G401 (cell line): ENCODE data around the gene HYAL1. TPM values are rescaled to one million over a fixed set of nuclear protein-coding genes. Genes with fewer than 3 reads are reported as not detected.
"Not testable (repeated sequence)": the region's sequence is repeated elsewhere in the genome, so short reads cannot be mapped to it uniquely, and the experiment has no call there.

Experiments used
- DNase-seq: peaks from one replicate; pipeline ENCODE4 v3.0.0-alpha.2; 2015; ENCODE audit warnings: low spot score
- in situ Hi-C: cut with HindIII; loops from 2 replicates; pipeline ENCODE4 v1.10.0; 2016; ENCODE audit warnings: low sequenced_read_pairs, mixed read lengths
- total RNA-seq: library from RNA; depleted of rRNA; stranded (reverse); fragments of >200 nt; shearing (Covaris generic); gene quantifications from 2 replicates; pipeline ENCODE4 v1.2.3, GENCODE V29; 2014

Gene HYAL1
- total RNA-seq, 1 experiment from 2014 or later: 18.4 TPM

DNA sequence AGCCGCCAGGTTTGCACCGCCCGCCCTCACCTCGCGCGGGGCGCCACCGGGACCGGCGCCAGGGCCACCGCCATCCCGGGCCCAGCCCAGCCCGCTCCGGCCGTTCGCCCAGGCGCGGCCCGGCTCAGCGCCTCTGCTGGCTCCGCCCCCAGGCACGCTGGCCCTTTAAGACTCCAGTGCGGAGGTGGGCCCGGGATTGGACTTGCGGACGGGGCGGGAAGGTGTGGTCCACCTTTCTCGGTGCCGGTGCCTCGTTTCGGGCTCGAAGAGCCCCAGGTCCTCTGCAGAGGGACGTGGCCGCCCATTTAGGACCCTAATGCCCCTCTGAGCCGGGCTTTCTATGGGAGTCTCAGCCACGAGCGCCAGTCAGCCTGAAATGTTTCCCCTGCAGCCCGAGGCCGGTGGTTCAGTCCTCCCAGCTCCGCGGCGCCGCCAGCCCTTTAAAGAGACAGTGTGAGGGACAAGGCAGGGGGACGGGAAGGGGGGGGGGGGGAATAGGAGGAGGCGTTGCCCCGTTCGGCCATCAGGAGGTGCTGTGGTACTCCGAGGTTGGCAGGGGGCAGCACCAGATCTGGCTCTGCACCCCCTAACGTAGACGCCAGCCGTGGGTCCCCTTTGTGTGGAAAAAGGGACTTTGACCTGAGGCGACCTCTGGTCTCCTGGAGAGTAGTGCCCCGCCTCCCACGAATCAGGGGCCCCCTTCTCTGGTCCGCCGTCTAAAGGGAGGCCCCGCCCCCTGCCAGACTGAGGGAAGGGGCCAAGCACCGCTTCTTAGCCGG lies 18.2 kb upstream of the HYAL1 start:
- in situ Hi-C loops: no loop called here
- peak; percentile 89 for DNase-seq

- DNase-seq: peak; percentile 79
- in situ Hi-C loops: no loop called here
Measured at GRCh38 chr3:50320853-50321335, 17.5 kb upstream of the HYAL1 start.

DNA sequence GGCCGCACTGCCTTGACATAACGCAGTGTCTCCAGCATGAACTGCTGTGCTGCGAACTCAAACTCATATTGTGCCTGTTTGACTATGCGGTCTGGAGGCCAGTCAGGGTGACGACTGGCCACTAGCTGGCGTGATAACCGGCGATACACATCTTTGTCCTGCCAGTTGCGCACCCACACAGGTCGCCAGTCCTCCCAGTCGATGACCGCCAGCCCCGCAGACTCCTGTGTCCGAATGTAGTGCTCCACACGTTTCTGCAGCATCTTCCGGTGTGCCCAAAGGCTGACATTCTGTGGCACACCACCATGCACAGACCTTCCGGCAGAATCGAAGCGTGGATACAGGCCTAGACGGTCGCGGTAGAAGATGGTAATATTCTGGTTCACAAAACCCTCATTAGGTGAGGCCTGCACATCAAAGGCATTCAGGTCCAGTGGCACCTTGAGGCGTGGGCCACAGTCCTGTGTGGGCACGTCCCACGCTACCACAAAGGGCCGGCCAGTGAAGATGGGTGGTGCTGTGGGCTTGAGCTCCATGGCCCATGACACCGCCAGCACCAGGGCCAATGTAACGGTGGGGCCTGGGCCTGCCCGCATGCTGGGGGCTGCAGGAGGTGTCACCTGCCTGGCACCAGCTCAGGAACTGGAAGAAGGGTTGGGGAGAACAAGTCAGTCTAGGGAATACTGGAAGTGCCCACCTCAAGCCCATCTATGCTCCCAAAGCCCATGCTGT lies 16.7 kb upstream of the HYAL1 start:
- in situ Hi-C loops: no loop called here
- peak; percentile 54 for DNase-seq

GRCh38 chr3:50319181-50319893 lies 16.0 kb upstream of the HYAL1 start:
- in situ Hi-C loops: no loop called here
- DNase-seq: no peak

DNA sequence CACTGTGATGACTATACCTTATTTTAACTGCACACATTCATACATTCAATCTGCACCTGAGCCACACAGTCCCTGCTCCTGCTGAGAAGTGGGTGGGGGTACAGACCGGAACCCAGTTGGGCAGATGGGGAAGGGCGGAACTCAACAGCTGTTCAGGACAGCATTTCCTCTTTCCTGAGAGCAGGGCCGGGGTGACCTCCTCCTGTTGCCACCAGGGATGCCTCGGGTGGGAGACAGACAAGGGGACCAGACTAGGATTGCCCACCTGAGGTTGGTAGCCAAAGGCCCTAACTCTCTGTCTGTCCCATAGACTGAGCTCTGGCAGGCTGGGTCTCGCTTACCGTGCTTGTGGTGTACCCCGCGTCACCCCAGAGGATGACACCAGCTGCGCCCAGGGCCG lies 15.2 kb upstream of the HYAL1 start:
- DNase-seq: no peak
- in situ Hi-C loops: no loop called here

DNA sequence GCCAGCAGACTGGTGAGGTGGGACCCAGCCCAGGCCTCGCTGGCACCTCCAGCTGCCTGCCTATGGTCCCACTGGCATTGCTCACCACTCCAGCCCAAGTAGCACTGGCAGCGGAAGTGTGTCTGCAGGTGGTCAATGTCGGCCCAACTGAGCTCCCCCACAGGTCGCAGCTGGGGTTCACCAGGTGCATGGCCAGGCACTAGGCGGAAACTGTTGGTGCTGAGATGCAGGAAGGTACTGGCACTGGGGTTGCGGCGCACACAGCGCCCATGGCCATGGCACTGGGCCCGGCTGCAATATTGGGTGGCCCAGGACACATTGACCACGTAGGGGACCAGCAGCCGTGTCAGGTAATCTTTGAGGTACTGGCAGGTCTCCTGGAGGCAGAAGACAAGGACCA lies 14.8 kb upstream of the HYAL1 start:
- in situ Hi-C loops: no loop called here
- no peak for DNase-seq

DNA sequence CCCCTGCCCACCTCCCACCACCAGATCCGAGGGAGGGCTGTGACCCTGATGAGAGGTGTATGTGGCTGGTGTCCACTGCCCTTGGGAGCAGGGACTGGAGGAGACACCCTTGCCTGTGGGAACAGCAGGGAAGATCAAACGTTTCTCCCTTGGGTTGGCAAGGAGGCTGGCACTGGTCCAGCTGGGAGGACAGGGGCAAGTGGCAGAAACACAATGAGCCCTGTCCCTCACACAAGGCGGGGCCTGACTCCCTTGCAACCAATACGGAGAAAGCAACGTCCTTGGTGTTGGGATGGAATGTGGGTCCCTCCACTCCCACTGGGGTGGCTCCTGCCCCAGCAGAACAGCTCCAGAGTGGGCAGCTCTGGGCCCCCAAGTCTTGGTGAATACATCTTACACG lies 13.9 kb upstream of the HYAL1 start:
- in situ Hi-C loops: no loop called here
- no peak for DNase-seq

DNA sequence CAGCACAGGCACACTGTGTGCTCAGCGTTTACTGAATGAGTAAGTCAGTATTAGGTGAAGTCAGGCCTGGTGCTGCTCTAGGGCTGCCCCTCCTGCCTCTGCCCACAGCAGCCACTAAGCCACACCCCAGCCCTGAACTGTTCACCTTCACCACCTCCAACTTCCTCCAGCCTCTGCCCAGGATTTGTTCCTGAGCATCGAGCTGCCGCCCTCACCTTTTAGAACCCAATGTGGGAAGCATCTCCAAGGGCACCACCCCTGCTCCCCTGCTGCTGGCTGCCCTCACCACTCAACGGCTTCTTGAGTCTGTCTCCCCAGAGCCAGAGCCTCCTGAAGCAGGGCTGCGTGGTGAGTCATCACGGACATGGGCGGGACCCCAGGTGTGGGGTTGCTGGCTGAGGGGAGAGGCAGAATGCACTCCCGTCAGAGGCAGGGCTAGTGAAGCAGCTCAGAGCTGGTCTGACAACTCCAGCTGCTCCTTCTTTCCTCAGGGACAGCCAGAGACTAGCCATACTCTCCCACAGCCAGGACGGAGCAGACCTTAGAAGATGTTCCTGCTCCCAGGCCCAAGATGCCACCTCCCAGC lies 13.4 kb upstream of the HYAL1 start:
- no peak for DNase-seq
- in situ Hi-C loops: no loop called here

- no peak for DNase-seq
- in situ Hi-C loops: no loop called here
Measured at GRCh38 chr3:50314816-50315215, 11.4 kb upstream of the HYAL1 start.

DNA sequence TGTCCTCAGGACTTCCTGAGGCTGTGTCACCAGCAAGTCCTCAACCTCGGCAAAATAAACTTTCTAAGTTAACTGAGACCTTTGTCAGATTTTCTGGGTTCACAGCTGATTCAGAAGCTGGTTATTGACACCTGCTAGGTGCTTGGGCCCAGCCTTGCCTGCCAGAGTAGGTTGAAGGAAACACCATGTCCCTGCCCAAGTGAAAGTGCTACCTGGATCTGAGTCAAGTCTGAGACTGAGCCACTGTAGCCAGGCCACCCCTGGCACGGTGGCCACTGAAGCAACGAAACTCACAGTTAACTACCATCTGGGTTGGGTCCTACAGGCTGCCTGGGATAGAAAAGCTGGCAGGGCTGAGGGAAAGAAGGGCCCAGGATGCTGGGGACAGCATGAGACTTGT lies 11.0 kb upstream of the HYAL1 start:
- in situ Hi-C loops: no loop called here
- no peak for DNase-seq

DNA sequence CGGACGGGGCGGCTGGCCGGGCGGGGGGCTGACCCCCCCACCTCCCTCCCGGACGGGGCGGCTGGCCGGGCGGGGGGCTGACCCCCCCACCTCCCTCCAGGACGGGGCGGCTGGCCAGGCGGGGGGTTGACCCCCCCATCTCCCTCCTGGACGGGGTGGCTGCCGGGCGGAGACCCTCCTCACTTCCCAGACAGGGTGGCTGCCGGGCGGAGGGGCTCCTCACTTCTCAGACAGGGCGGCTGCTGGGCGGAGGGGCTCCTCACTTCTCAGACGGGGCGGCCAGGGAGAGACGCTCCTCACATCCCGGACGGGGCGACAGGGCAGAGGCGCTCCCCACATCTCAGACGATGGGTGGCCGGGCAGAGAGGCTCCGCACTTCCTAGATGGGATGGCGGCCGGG lies 8.7 kb upstream of the HYAL1 start:
- in situ Hi-C loops, DNase-seq: not testable (repeated sequence)

DNA sequence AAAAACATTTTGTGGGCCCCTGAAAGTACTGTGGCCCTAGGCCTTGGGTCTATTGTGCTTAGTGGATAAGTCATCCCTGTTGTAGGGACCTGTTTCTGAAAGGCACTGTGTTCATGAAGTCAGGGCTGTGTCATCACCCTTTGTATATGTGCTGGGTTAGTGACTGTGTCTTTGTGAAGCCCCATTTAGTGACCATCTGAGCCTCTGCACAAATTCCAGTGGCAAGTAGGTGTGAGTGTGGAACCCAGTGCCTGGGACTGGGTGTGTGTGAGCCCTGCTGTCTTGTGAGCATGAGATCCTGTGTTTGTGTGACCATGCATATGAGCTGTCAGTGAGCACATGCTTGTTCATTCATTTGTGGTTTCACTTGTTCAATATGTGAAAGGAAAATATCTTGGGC lies 1.2 kb upstream of the HYAL1 start:
- in situ Hi-C loops: no loop called here
- DNase-seq: no peak

- in situ Hi-C loops: no loop called here
- no peak for DNase-seq
Measured at GRCh38 chr3:50302095-50303012, 1.0 kb downstream of the HYAL1 start.

DNA sequence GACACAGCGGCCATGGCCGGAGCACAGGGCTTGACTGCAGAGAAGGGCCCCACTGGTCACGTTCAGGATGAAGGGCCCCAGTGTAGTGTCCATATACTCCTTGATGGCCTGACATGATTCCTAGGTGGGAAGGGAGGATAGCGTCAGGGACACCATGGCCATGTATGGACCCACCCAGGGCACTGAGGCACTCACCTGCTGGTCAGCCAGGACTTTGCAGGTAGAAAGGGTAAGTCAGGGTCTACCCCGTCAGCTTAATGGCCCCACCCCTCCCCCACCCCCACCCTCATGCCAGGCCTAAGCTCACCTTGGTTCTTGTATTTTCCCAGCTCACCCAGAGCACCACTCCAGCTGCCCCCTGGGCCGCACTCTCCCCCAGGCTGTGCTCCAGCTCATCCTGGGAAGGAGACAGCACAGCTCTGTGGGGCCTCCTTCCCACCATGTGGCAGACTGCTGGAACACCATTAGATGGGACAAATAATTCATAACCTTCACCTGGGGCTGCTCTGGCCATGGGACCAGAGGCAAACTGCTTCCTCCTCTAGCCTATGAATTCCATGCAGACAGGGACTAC lies 2.6 kb downstream of the HYAL1 start:
- in situ Hi-C loops: no loop called here
- DNase-seq: no peak

DNA sequence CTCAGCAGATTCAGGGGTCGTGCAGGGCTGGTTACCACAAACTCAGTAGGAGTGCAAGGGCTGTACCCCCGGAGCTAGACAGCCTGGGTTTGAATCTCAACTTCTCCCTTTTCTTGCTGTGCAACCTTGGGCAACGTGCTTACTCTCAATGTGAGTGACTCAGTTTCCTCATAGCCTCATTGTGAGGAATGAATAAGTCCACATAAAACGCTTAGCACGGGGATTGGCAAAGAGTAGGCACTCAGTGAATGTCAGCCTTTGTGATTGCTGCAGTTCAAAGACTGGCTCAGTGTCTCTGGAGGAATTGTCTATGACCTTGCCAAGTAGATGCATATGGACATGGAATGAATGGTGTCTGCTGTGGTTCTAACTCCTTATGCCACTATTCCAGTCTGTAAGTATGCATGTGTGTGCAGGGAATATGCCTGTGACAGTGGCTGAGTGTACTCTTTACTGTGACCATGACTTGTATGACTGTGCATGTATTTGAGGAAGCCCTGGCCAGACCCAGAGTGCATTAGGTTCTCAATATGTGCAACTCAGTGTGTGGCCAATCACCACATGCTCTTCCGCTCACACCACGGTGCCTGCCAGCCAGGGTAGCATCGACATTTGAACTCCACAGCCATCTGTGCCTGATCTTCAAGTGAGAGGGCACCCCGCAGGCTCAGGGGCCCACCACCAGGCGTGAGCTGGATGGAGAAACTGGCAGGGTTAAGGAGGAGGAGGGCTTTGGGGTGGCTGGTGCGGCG lies 3.3 kb downstream of the HYAL1 start:
- peak; percentile 68 for DNase-seq

GRCh38 chr3:50299638-50299928 lies 3.8 kb downstream of the HYAL1 start:
- in situ Hi-C loops: no loop called here
- DNase-seq: no peak

More for the DNA sequence above, 3.3 kb downstream of the HYAL1 start:
- in situ Hi-C loops: no loop called here

DNA sequence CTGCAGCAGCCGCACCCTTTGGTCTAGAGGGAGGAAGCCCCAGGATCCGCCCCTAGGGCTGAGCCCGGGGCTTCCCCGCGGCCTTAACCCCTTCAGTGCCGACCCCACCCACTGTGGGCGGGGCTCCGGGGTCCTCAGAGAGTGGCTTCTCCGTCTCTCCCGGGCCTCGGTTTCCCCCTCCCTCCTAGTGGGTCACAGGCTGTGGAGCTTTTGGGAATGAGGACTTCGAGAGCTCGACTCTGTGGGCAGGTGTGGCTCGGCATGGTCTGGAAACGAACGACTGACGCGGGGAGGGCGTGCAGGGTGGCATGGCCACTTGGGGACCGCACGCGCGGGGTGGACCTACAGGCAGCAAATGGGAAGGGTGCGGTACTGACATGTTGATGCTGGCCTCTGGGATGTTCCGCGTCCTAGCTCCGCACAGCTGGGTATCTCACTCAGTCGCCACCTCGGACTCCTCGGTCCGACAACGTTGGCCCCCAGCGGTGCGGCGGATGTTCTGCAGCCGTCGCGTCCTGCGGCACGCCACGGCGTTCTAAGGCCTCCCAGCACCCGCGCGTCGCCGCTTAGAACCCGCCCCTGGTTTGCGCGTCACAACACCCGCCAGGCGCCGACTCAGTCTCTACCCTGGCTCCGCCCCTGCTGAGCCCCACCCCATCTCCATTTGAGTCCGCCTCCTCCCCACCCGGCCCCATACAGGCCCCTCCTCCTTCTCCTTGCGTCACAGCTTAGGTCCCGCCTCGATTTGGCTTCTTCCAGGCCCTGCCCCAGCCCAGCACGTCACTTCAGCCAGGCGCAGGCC lies 4.3 kb downstream of the HYAL1 start, which contains the start of the genes HYAL3 and NAA80:
Gene HYAL3 (minus strand): TSS at position 570 of the 802 bp plus-strand sequence. CDS start 3,803 bp downstream, outside the sequence.
Gene NAA80 (minus strand): TSS at position 570 of the 802 bp plus-strand sequence. CDS start 1,942 bp downstream, outside the sequence.
- peak; percentile 100 for DNase-seq
- in situ Hi-C loops: no loop called here
